OCI-LY1 (cell line): Measurements from ENCODE around the gene ADAMTSL3.

Experiments used
- CTCF ChIP-seq: fragments of 200-600 bp; sonication (generic), shearing (Covaris generic); IDR thresholded peaks from 2 replicates; pipeline ENCODE4 v1.5.1; 2017; ENCODE audit warnings: mild to moderate bottlenecking, antibody characterized with exemption, low read length, moderate library complexity, mixed read lengths
- EZH2 ChIP-seq: fragments of 200-600 bp; sonication (generic), shearing (Covaris generic); IDR thresholded peaks from 2 replicates; pipeline ENCODE4 v1.8.0; 2017; ENCODE audit warnings: borderline replicate concordance, mixed run types, mild to moderate bottlenecking, antibody characterized with exemption, low read length, moderate library complexity, mixed read lengths

DNA sequence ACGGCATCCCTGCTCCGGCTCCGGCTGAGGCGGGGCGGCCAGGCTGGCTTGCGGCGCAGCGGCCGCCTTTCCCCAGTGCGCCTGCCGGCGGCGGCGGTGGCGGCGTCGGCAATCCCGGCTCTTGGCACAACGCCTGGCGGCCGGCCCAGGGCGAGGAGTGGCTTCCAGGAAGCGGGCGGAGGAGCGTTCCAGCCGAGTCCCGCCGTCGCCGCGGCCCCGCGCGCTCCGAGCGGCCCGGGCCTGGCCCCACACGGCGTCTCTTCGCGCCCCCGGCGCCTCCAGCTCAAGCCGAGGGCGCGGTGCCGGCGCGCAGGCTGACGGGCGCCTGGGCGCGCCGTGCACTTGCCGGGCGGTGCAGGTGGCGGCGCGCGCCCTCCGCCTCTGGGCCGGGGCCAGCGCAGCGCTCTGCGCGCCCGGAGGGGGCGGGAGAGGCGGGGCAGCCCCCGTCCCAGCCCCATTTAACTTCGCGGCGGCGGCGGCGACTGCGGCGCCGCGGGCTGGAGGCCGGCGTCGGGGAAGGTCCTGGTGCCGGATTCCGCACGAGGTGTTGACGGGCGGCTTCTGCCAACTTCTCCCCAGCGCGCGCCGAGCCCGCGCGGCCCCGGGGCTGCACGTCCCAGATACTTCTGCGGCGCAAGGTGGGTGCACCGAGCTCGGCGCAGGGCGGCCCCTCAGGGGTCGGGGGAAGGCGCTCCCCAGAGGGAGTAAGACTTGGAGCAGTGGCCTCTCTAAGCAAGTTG is at the start of gene ADAMTSL3:
- no peak for TF ChIP-seq CTCF
- no peak for TF ChIP-seq EZH2
